Calu3 (cell line): Measurements from ENCODE around the gene TRIM28. TPM values are rescaled to one million over a fixed set of nuclear protein-coding genes. Genes with fewer than 3 reads are reported as not detected.
A peak's percentile ranks its signal among the peaks of the same experiment; 100 is the strongest.

Experiments
- BruUV-seq: library from RNA; stranded (reverse); fragments of 400-500 nt; replicated peaks from 2 replicates; lab custom pipeline; 2021; lab: Mats Ljungman, UMichigan
- CTCF ChIA-PET: fragments of 300-600 bp; sonication (Branson Sonifier 250); formaldehyde crosslinking; loops from one replicate; lab custom pipeline; 2022; ENCODE audit warnings: antibody characterized with exemption; lab: Charles Lee
- DNase-seq: peaks from one replicate; pipeline ENCODE4 v3.0.0; 2022
- H3K27ac Mint-ChIP-seq: one replicate; pipeline ENCODE4 v1.8.0; 2022; ENCODE audit warnings: mixed read lengths; ENCODE audit not compliant: unreplicated experiment
- H3K27me3 Mint-ChIP-seq: one replicate; pipeline ENCODE4 v1.8.0; 2022; ENCODE audit warnings: mixed read lengths; ENCODE audit not compliant: unreplicated experiment
- H3K36me3 Mint-ChIP-seq: one replicate; pipeline ENCODE4 v1.8.0; 2022; ENCODE audit warnings: mild to moderate bottlenecking, moderate library complexity, mixed read lengths; ENCODE audit not compliant: insufficient read depth, unreplicated experiment
- H3K4me1 Mint-ChIP-seq: one replicate; pipeline ENCODE4 v1.8.0; 2022; ENCODE audit warnings: mild to moderate bottlenecking, low read depth, mixed read lengths; ENCODE audit not compliant: unreplicated experiment
- H3K4me3 Mint-ChIP-seq: one replicate; pipeline ENCODE4 v1.8.0; 2022; ENCODE audit warnings: mild to moderate bottlenecking, low read depth, moderate library complexity, mixed read lengths; ENCODE audit not compliant: unreplicated experiment
- H3K9me3 Mint-ChIP-seq: one replicate; pipeline ENCODE4 v1.8.0; 2022; ENCODE audit warnings: low read depth, mixed read lengths; ENCODE audit not compliant: unreplicated experiment
- intact Hi-C: fragments of 100-400 bp; cut with micrococcal nuclease; formaldehyde crosslinking; loops from one replicate; pipeline ENCODE4 v1.10.0; 2022; ENCODE audit not compliant: unreplicated experiment
- total RNA-seq: library from RNA; stranded (reverse); gene quantifications from 2 replicates; pipeline ENCODE4 v1.2.3, GENCODE V29; 2022
- TF ChIP-seq, protein P1 (sequence below): fragments of 200-600 bp; IDR thresholded peaks from one replicate; pipeline ENCODE4 v1.8.0; 2022; ENCODE audit warnings: antibody characterized with exemption; ENCODE audit not compliant: unreplicated experiment

The TRIM28 gene
- total RNA-seq, 1 experiment from 2014 or later, result 582 TPM

DNA sequence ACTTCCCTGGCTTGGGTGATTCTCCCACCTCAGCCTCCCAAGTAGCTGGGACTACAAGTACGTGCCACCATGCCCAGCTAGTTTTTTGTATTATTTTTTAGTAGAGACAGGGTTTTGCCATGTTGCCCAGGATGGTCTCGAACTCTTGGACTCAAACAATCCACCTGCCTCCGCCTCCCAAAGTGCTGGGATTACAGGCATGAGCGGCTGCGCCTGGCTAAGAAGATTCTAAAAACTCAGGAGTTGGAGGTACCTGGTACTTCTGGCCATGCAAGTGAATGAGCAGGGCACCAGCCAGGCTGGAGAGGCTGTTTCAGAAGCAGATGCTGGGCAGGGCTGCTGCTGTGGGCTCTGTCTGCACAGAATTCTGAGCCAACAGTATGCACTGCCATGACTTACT lies 23.1 kb downstream of the TRIM28 start:
- H3K36me3 Mint-ChIP-seq, result peaks cover 47% of the 10 kb centered on the region
- TF ChIP-seq, protein P1, sequence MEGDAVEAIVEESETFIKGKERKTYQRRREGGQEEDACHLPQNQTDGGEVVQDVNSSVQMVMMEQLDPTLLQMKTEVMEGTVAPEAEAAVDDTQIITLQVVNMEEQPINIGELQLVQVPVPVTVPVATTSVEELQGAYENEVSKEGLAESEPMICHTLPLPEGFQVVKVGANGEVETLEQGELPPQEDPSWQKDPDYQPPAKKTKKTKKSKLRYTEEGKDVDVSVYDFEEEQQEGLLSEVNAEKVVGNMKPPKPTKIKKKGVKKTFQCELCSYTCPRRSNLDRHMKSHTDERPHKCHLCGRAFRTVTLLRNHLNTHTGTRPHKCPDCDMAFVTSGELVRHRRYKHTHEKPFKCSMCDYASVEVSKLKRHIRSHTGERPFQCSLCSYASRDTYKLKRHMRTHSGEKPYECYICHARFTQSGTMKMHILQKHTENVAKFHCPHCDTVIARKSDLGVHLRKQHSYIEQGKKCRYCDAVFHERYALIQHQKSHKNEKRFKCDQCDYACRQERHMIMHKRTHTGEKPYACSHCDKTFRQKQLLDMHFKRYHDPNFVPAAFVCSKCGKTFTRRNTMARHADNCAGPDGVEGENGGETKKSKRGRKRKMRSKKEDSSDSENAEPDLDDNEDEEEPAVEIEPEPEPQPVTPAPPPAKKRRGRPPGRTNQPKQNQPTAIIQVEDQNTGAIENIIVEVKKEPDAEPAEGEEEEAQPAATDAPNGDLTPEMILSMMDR, result no peak
- CTCF ChIA-PET, result no interaction called here
- no peaks in the 10 kb centered on the region for H3K9me3 Mint-ChIP-seq
- H3K4me1 Mint-ChIP-seq, result peaks cover 5% of the 10 kb centered on the region
- intact Hi-C loops, result no loop called here
- no peak overlapping the region for H3K4me3 Mint-ChIP-seq
- DNase-seq, result no peak
- H3K27ac Mint-ChIP-seq, result no peak overlapping the region
- BruUV-seq, result no TSS peak
- H3K27me3 Mint-ChIP-seq, result peaks cover 22% of the 10 kb centered on the region

DNA sequence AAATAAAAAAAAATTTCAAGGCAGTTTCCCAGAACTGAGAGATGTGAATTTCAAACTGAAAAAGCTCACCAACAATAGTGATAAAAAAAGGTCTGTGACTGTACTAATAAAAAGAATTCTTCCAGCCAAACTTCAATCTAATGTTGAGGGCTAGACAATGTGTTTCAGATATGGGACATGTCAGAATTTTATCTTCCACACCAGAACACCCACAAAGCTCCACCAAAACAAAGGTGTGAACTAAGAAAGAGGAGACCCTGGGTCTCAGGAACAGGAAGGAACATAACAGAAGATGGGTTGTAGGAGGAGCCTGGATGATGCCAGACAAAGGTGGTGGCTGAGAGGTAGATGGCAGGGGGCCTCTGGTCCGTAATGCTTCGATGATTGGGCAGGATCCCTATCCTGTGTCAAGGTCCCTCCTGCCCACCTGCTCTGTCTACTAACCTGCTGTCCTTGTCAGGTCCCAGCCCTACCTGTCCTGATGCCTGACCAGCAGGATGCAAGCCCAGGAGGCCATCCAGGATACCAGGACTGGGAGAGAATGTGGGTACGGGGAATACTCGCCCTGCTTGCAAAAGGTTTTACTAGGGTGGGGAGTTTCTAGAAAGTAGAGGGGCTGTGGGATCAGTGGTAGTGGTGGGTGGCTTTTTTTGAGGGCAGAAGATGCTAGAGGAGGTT lies 24.7 kb downstream of the TRIM28 start:
- peaks cover 47% of the 10 kb centered on the region for H3K36me3 Mint-ChIP-seq
- H3K4me3 Mint-ChIP-seq, result no peak overlapping the region
- peaks cover 15% of the 10 kb centered on the region for H3K4me1 Mint-ChIP-seq
- intact Hi-C loops, result no loop called here
- H3K27me3 Mint-ChIP-seq, result peaks cover 11% of the 10 kb centered on the region
- DNase-seq, result no peak
- TF ChIP-seq, protein P1, result no peak
- H3K27ac Mint-ChIP-seq, result peak overlapping the region; percentile 4
- CTCF ChIA-PET, result interaction anchor here (0.7 kb wide), 1 partner anchor 50 kb away, joined by 7 read pairs; no protein-coding TSS in a partner anchor
- no TSS peak for BruUV-seq
- H3K9me3 Mint-ChIP-seq, result no peaks in the 10 kb centered on the region

DNA sequence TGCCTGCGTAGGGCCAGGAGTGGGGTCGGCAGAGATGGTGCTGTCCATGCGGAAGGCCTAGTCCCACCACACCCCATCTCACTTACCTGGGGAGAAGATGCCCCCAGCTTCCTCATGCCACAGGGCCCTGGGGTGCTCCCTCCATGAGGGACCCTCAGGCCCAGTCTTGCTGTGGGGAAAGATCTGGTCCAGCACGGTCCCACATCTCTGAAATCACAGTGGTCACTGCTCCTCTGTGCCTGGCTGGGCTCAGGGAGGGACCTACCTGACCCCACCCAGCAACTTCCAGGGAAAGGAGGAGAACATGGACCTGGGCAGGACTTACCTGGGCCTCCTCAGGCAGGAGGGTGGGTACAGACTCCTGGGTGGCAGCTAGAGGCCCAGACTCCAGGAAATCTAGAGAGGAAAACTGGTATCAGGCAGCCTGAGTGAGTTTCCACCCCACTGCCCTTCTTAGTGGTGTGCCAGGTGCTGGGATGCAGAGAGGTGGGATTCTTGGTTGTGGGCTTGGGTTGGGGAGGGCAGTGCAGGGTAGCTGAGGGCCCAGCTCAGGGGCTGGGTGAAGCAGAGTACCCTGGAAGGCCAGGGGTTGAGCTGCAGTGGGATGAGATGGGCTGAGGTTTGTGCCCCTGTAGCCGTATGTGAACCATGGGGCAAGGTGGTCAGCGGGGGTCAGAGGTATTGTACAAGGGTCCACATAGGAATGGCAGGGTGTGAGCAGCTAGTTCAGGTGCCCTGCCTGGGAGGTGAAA lies 25.5 kb downstream of the TRIM28 start:
- intact Hi-C loops, result no loop called here
- no peak overlapping the region for H3K4me3 Mint-ChIP-seq
- H3K4me1 Mint-ChIP-seq, result peaks cover 22% of the 10 kb centered on the region
- TF ChIP-seq, protein P1, result no peak
- H3K9me3 Mint-ChIP-seq, result no peaks in the 10 kb centered on the region
- H3K36me3 Mint-ChIP-seq, result peaks cover 47% of the 10 kb centered on the region
- CTCF ChIA-PET, result no interaction called here
- BruUV-seq, result no TSS peak
- H3K27me3 Mint-ChIP-seq, result peaks cover 3% of the 10 kb centered on the region
- no peak for DNase-seq
- H3K27ac Mint-ChIP-seq, result no peak overlapping the region

DNA sequence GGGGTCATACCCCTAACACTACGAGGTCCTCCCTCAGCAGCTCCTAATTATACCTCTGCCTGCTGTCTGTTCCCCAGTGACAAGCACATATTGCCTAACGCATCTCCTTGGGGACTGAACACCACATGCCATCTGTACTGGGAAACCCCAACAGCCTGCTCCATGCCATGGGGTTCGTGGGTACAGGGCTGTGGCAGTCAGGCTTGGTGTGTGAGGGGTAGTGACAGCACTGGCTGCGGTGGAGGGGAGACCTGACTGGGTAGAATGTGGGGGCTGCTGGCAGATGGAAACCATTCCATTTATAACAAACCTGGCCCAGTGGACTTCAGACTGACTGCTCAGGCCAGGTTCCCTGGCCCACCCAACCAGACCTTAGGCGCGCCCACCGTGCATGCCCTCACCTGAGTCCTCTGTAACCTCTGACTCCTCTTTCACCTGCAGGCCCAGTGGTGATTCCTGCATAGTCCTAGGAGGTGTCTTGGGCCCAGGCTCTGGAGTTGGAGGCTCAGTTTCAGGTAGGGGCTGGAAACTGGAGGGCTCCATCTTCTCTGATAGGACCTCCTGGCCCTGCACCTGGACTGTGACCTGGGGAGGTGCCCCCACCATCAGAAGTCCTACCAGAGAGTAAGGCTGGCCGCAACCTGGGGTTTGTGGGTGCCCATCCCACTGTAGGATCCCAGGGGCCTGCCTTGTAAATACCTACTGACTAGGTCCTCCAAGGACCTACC lies 26.2 kb downstream of the TRIM28 start:
- Mint-ChIP-seq H3K27me3 (no peaks in the 10 kb centered on the region), H3K27ac (no peak overlapping the region), H3K9me3 (no peaks in the 10 kb centered on the region), H3K4me3 (no peak overlapping the region), H3K4me1 (peaks cover 22% of the 10 kb centered on the region), H3K36me3 (peaks cover 51% of the 10 kb centered on the region)
- CTCF ChIA-PET, result no interaction called here
- no peak for DNase-seq
- intact Hi-C loops, result no loop called here
- TF ChIP-seq, protein P1, result no peak
- no TSS peak for BruUV-seq
